GM21360 (cell line): ENCODE measurements around the gene PPP3CA.
"Not testable (repeated sequence)": the region's sequence is repeated elsewhere in the genome, so short reads cannot be mapped to it uniquely, and the experiment has no call there.

Experiments
- ATAC-seq: cut with Tn5 transposase; IDR thresholded peaks from one replicate; pipeline ENCODE4 v1.9.1; 2021; ENCODE audit warnings: mild to moderate bottlenecking, moderate library complexity; ENCODE audit not compliant: unreplicated experiment

PPP3CA gene

DNA sequence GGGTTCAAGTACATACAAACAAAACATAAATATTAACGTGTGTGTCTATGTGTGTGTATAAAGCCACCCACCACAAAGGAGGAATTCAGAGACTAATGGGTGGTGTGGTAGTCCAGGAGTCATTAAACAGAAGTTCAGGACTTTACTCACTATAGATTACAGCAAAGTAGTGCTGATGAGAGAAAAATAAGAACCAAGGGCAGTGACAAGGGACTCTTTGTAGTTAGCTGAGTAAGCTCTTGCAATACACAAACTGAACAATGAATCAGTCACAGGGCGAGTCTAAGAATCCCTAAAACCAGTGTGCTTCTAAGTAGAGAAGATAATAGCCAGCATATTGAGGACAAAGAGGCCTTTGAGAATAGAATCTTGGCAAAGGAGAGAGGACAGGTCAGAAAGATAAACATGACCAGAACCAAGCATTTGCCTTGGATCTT is 232.4 kb downstream of the PPP3CA start:
- no peak for ATAC-seq

DNA sequence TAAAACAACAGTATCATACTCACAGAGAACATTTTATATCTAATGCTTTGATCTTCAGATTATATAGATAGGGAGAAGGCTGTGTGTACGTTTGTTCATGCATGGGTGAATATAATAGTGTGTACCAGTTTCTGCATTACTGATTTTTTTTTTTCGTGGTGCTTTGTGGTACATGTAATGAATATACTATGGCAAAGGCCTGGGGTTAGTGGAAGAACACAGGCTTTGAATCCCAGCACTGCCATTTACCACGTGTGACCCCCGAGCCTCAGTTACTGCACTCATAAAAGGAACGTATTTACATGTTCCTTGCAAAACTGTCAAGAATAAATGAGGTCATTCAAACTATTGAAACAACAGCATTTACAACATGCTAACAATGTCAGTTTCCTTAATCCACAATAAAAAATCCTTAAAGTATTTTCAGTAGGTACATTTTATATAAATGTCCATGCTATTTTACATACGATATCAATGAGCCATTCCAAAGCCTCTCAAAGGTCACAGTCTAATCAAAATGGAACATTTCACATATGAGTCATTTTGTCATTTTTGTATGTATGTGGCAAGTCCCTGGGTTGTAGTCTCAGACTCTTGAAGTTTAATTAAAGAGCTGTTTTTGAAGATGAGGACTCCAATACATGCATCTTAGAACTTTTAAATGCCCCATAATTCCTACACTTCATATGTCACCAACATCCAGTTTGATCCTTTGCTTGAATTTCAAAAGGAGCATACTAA is 242.8 kb downstream of the PPP3CA start:
- ATAC-seq: peak; percentile 22

DNA sequence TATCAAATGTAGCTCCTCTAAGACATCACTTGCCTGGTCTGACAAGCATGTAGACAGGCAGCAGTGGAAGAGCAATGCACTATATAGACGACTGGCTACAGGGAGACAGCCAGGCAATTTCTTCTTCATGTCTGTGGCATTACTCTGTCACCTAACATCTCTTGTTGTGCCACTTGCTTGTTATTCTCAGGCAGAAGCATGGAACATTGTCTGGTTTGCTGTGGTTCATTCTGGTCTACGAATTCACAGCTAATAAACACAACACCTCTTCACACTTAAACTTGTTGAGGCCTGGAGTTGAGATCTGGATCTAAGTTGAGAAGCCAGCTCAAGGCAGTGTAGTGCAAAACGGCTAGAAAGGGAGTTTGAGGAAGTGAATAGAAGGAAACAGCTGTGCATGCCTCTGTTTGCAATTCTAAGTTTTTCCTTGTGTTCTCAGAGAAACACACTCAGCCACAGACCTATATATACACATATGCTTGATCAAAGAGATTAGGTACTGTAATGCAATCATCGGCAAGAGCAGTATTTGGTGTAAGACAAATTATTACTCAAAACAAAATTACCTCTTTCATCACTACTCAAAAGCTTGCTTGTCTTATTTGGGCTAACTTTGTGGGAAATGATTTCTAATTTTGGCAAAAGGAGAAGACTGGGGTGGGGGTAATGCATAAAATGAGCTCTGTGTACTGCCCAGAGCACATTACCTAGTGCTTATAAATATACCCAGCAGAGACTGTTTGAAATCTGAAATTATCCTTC is 243.8 kb downstream of the PPP3CA start:
- peak; percentile 83 for ATAC-seq

DNA sequence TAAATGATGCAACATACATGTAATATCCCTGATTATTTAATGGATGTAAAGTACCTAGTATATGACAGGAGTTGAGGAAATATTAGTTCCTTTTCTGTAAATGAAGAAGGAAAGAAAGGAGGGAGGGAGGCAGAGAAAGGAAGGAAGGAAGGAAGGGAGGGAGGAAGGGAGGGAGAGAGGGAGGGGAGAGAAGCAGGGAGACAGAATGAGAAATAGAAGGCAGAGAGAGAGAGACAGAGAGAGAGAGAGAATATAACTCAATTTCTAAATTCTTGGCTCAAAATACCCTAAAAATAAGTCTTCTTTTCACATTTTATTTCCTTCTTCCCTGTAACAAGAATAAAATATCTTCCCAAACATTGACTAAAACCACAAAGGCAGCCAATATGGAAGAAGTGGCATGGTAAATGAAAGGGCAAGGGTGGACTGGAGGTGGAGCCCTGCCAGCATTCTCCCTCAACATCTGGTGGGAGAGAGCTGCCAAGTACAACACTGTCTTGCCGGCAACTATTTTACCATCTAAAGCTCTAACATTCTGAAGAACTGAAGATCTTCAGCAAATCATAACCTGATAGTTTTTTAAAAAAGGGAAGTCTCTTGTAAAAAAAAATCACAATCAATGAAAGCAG is 245.1 kb downstream of the PPP3CA start:
- no peak for ATAC-seq

DNA sequence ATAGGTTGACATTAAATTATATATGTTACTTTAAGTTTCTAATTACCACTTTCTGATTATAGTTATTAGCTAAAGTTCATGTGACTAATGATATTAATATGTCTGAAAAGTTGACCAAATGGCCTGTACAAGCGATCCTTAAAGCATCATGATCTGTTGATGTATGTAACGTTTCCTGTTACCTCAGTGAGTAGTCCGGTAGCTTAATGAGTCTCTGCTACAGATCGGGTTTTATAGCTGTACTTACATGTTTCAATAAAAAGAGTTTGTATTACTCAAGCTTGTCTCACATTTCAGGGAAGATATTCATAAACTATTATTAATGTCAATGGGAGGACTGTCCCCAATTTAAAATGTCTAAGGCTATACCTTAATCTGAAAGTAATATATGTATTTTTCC is 246.3 kb downstream of the PPP3CA start:
- no peak for ATAC-seq

DNA sequence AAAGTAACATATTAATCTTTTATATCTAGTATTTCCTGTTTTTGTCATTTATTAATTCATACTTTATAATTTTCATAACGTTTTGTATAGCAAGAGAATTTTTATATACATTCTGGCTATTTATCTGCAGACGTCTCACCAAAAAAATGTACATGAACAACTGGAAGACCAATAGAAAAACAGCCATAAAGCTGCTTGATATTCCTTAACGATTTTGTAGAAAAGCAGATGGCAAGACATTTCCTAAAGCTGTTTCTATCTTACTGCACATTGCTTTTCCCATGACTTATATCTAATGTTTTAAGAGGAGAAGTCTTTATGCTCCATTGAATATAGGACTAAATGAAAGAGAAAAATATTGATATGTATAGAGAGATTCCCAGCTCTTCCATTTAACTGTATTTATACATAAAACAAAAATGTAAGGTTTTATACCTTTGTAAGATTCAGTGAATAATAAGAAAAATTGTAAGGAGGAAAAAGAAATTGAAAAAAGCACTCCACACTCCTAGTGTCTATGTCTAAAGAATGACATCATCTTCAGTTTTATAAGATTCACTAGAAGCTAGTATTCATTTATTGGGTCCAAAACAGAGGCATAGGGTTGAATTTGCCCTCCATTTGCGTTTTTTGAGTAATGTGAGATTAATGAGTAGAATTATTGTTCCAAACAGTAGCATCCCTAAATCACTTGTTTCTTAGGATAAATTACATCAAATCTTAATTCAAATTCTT is 248.5 kb downstream of the PPP3CA start:
- ATAC-seq: no peak

DNA sequence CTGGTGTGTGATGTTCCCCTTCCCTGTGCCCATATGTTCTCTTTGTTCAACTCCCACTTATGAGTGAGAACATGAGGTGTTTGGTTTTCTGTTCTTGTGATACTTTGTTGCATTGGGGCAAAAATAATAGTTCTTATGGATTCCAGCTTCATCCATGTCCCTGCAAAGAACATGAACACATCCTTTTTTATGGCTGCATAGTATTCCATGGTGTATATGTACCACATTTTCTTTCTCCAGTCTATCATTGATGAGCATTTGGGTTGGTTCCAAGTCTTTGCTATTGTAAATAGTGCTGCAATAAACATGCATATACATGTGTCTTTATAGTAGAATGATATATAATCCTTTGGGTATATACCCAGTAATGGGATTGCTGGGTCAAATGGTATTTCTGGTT is 254.7 kb downstream of the PPP3CA start:
- not testable (repeated sequence) for ATAC-seq

DNA sequence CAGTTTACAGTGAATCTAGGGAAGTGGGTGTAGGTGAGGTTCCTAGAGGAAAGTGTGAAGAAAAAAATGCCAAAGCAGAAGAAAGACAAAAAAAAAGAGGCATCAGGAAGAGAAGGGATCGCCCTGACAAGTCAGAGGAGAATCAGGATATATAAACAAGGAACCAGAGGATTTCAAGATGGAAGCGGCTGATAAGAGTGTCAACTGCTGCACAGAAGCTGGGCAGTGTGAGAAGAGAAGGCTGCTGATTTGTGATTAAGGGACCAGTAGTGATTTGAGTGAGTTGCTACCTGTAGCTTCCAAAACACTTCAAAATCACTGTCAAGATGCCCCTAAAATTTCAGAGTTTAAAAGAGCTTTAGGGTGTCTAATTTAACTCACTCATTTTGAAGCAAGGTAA is 258.2 kb downstream of the PPP3CA start:
- ATAC-seq: no peak

DNA sequence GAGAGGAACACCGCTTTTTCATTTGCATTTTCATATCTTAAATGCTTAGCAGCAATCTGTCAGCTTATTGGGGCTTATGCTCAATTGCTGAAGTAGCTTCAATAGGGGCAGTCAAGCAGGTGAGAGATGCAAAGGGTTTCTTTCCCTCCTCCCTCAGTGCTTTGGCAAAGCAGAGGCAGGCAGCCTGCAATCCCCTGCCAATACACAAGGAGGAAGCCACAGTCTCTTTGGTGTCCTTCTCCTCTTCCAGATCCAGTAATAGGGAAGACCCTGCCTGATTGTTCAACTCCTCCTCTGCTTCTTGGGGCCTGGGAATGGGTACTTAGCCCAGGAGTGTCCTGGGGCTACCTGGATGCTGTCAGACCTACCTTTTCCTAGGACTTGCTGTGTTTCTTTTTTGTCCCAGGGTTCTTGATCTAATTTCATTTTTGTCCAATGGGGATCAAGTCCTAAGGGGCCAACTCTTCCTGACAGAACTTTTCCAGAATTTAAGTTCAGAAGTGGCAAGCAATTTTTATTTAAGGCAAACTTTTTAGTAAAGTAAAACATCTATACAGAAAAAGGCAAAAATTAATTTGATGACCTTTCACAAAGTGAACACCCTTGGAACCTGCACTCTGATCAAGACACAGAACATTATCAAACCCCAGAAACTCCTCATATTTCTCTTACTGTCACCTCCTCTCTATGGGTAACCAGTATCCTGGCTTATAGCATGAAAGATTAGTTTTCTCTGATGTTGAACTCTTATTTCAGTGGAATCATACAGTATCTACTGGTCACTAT is 260.3 kb downstream of the PPP3CA start:
- ATAC-seq: no peak

DNA sequence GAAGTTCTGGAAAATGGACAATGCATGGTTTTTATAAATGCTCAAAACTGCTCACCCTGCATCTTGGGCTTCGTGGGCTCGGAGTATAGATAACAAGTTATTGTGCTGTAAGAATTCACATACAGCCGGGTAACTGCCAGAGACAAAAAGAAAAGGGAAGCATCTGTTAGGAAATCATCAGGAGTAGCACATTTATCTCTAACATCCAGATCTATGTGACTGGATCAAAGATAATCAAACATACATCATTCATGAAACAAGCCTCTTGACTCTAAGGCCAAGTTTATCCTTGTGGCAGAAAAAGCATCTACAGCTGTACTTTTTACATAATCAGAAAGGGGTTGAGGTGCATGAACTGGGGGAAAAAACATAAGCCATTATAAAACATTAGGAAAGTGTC is 264.2 kb downstream of the PPP3CA start:
- ATAC-seq: no peak

DNA sequence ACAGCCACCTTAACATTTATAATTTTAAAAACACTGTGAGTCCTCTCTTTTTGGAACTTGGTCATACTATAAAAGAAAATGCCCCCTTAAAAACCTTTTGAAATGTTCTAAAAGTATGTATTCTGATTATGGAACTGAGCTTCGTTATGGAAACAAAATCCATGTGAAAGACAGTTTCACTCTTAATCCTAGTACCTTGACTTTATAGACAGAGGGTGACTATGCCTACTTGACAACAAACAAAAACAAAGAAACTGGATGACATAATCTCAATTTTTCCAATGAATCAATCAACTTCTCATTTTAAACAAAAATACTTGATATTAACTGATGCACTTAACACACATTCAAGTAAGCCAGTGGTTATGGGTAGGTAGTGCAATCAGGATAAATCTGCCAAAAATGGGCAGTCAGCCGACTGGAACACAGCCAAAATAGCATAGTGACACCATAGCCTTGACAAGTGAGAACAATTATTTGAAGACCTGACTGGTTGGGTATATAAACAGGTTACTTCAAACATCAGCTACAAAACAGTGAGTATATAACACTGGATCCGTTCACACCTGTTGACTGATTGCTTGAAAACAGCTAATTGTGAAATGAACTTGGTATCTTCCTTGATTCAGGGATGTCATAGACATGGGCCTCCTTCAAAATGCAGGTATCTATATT is 265.5 kb downstream of the PPP3CA start:
- ATAC-seq: no peak

DNA sequence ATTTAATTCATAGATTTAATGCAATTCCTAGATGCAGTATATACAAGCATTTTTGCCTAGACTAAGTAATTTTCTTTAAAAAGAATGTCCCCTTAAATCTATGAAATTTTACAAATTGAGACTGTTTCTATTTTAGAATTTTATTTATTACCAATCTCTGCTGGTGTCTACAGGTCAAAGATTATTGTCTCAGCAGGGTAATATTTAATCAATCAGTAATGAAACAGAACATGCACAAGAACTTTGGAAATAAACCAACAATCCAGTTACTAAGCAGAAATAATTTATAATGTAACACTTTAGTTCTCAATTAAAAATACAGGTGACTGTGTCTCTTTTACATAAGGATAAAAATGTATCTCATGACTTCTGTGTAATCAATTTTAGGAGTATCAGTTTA is 266.2 kb downstream of the PPP3CA start:
- no peak for ATAC-seq

DNA sequence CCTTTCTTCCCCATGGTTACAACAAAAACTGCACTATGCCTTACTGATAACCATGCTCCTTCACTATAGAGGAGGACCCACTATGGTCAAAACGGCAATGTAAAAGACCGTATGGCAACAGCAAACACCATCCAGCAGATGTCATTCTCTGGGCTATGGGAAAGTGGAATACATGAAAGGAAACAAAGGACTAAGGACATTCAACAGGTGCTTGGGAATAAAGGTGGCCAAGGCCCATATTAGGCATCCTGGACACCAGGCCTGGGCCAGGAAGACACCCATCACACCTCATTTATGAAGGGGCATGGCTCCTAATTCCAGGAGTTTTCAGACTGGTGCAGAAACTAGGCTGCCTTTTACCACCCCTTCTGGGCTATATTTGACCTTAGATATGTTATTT is 268.4 kb downstream of the PPP3CA start:
- no peak for ATAC-seq

DNA sequence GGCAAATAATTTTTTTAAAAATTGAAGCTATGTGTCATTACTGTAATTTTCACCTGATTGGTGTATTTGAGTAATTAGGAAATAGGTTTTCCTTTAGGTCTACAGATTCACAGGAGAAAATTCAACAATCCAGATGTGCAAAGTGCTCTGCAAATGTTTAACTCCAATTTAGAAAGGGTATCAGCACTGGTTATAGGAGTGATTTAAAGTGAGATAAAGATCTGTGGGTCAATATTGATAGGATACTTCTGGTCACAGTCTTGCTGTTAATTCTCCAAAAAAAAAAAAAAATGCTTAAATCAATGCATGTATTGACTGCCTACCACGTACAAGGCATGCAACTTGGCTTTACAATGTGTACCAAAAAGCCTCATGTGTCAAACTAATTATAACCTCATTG is 271.3 kb downstream of the PPP3CA start:
- ATAC-seq: no peak

DNA sequence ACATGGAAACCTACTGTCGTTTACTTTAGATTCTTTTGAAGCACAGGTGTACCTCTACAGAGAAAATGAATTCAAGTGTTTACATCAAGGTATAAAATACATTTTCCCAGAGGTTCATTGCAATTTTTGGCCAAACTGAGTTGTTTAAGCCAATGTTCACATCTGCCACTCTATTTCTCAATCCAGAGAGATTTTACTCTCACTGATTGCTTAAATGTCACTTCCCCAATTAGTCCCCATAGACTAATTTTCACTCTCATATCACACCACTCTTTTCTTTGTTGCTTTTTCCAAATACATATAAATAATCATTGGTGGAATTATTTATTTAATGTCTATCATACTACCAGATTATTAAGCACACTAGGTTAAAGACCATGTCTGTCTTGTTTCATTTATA is 271.8 kb downstream of the PPP3CA start:
- ATAC-seq: no peak

DNA sequence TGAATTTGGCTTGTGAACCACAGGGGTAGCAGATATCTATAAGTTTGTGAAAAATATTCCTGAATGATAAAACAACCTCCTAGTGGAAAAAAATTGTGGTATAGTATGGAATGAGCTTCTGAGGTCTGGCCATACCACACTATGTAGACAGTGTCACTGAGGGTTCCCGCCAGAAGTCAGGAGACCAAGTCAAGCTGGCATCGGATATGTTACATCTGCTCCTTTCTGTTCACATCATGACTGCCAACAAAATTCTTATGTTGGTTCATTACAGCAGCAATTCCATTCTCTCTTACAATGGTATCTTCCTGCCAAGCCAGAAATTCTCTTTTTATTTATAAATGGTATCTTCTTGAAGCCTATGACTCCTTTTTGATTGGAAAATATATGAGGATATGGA is 273.0 kb downstream of the PPP3CA start:
- ATAC-seq: no peak

DNA sequence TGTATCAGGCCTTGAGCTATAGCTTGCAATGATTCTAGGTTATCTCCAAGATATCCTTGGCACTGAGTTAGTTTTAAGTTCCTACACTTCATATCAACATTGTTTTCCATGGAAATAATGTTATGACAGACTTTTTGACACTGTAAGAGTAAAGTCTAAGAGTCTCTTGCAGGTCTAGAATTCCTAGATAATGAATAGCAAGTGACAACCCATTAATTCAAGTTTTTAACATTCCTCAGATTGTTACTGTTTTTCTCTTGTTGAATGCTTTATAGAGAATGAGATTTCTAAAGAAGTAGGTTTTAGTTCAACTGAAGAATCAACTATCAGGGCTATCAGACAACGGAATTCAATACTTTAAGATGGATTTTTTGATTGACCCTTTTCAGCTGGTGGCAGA is 276.1 kb downstream of the PPP3CA start:
- no peak for ATAC-seq

DNA sequence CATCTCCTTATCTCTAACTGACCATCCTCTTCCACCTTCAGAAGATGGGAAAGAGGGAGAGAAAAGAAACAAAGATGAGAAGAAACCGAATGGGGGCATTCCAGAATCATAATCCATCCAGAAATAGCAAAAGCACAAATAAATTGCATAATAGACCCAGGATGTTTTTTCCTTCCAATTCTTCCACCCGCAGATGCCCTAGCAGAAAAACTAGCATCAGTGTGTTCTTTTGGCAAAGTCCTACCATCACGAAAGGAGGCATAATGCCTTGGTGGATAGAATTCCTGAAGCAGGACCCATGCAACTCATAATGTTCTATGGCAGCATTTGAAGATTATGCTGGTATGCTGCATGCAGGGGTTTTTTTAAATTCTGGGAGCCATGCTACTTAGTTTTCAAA is 279.2 kb downstream of the PPP3CA start:
- no peak for ATAC-seq

DNA sequence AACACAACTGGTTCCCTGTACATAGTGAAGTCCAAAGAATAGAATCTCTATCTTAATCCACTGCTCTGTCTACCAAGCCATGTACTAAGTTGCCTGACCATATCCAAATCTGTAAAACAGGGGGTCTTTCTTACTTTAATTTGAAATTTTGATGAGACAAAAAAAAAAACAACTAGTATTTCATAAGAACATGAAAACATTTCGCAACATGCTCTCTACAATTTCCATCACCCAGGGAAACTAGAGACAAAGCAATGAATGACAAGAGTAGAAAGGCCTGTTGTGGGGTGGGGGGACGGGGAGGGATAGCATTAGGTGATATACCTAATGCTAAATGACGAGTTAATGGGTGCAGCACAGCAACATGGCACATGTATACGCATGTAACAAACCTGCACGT is 279.9 kb downstream of the PPP3CA start:
- ATAC-seq: no peak

DNA sequence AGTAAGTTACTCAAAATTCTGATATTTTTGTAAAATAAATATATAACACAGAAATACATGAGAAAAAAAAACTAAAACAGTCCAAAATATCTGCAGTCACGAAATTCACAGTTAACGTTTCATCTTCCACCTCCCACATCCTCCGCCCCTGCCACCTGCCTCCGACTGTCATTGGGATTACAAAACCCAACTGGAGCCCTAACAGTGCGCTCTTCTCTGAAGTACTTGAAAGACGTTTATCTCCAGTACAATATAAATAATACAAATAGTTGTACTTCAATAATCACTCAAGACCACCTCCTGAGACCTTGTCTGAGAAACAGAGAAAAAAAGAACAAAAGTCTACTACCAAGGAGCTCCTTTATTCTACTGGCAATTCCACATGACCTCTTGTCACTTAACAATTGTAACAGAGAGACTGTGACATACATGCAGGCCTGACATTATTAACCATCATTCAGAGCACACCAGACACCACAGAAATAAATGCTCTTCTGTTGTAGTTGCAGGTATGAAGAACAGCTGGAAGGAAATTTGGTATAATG is 280.6 kb downstream of the PPP3CA start:
- ATAC-seq: no peak
